Sigmoid colon (tissue), 7 donors: ENCODE data around the gene PSD4. TPM values are rescaled to one million over a fixed set of nuclear protein-coding genes. Genes with fewer than 3 reads are reported as not detected.

ENCODE experiments used
- DNase-seq: peaks from one replicate; pipeline ENCODE4 v3.0.0-alpha.2; 2019
- H3K27ac ChIP-seq, 4 donors: fragments of 200-600 bp; sonication (generic); one replicate each; pipeline ENCODE4 v1.5.1; 2016 to 2019; ENCODE audit warnings: mild to moderate bottlenecking in 1 of 4
- H3K27me3 ChIP-seq, 3 donors: fragments of 200-600 bp; sonication (generic); one replicate each; pipeline ENCODE4 v1.5.1; 2019; ENCODE audit warnings: mild to moderate bottlenecking in 1 of 3
- H3K36me3 ChIP-seq, 4 donors: fragments of 200-600 bp; sonication (generic); one replicate each; pipeline ENCODE4 v1.5.1; 2016 to 2019
- H3K4me1 ChIP-seq, 4 donors: fragments of 200-600 bp; sonication (generic); one replicate each; pipeline ENCODE4 v1.5.1; 2017 to 2019
- H3K4me3 ChIP-seq, 4 donors: fragments of 200-600 bp; sonication (generic); one replicate each; pipeline ENCODE4 v1.5.1; 2017 to 2019; ENCODE audit warnings: mild to moderate bottlenecking in 2 of 4, moderate library complexity in 1 of 4
- H3K9me3 ChIP-seq, 4 donors: fragments of 200-600 bp in 3 of 4; sonication (generic) in 3 of 4; one replicate each; pipeline versions ENCODE4 v1.5.1 to v1.6.1; 2013 to 2019
- EP300 ChIP-seq, 4 donors: sonication (generic); formaldehyde crosslinking; IDR thresholded peaks; one replicate each; pipeline ENCODE4 v1.6.1; 2017; ENCODE audit warnings: antibody characterized with exemption in 4 of 4
- POLR2A ChIP-seq, 2 donors: fragments of 450-650 bp; IDR thresholded peaks; one replicate each; pipeline ENCODE4 v1.6.1; 2016; ENCODE audit warnings: antibody characterized with exemption in 2 of 2, mild to moderate bottlenecking in 2 of 2, moderate library complexity in 2 of 2
- POLR2AphosphoS5 ChIP-seq, 4 donors: sonication (generic); formaldehyde crosslinking; IDR thresholded peaks; one replicate each; pipeline ENCODE4 v1.6.1; 2017; ENCODE audit warnings: antibody characterized with exemption in 4 of 4
- WGBS, 2 donors: extraction: QIAGEN DNeasy Blood & Tissue Kit; methylation state at CpG; one replicate each; pipeline ENCODE4 v1.1.7; 2013; 5-methylcytosine and 5-hydroxymethylcytosine counted together
- intact Hi-C: fragments of 100-400 bp; cut with DNase I; formaldehyde crosslinking; loops from one replicate; pipeline ENCODE4 v1.15.1; 2023
- polyA plus RNA-seq, 3 donors: library from polyadenylated mRNA; stranded (reverse); fragments of 200-250 nt; gene quantifications; one replicate each; pipeline ENCODE4 v1.2.3, GENCODE V29; 2013
- total RNA-seq, 4 donors: library from RNA; depleted of rRNA; stranded (reverse); fragments of >200 nt; gene quantifications; one replicate each; pipeline ENCODE4 v1.1.0, GENCODE V29; 2016
- TF ChIP-seq, protein P1 (sequence below), 4 experiments: fragments of 450-650 bp in 3 of 4; fragments of 200-600 bp in 1 of 4; IDR thresholded peaks; one replicate each; pipeline ENCODE4 v1.5.1; 2016 to 2019; ENCODE audit warnings: antibody characterized with exemption in 4 of 4, mild to moderate bottlenecking in 3 of 4, moderate library complexity in 2 of 4
- donor health status: healthy with polysubstance abuse.
- donor health status: Bipolar disorder and iron deficiency.
- donor health status: healthy.

PSD4 gene
- total and polyA plus RNA-seq, 7 donors: 1.4 to 51.6 (median 6.6) TPM

DNA sequence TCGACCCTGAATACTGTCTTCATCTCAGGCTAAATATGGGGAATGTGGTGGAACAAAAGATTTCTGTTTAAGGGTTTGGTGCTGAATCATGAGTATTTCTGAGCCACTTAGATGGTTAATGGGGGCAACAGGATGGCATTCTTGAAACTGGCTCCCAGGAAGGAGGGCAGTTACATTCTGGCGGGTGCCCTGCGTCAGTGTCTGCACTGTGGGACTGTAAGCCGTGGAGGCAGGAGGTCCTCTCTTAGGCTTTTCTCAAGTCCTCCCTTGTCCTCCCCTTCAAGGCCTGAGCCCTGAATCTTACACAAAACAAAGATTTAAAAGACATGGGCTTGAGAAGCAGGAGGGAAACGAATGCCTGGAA, 45.7 kb downstream of the PSD4 start:
- H3K9me3 ChIP-seq: no peaks in the 10 kb centered on the region
- no peaks in the 10 kb centered on the region for H3K27me3 ChIP-seq
- TF ChIP-seq EP300 (IDR thresholded peaks at IDR 0.05): no peak
- TF ChIP-seq, protein P1, sequence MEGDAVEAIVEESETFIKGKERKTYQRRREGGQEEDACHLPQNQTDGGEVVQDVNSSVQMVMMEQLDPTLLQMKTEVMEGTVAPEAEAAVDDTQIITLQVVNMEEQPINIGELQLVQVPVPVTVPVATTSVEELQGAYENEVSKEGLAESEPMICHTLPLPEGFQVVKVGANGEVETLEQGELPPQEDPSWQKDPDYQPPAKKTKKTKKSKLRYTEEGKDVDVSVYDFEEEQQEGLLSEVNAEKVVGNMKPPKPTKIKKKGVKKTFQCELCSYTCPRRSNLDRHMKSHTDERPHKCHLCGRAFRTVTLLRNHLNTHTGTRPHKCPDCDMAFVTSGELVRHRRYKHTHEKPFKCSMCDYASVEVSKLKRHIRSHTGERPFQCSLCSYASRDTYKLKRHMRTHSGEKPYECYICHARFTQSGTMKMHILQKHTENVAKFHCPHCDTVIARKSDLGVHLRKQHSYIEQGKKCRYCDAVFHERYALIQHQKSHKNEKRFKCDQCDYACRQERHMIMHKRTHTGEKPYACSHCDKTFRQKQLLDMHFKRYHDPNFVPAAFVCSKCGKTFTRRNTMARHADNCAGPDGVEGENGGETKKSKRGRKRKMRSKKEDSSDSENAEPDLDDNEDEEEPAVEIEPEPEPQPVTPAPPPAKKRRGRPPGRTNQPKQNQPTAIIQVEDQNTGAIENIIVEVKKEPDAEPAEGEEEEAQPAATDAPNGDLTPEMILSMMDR (IDR thresholded peaks at IDR 0.05): no peak
- TF ChIP-seq POLR2A (IDR thresholded peaks at IDR 0.05): no peak
- TF ChIP-seq POLR2AphosphoS5 (IDR thresholded peaks at IDR 0.05): no peak
- WGBS, 2 donors: 79 to 82% methylated on average over 5 of the region's 5 CpGs
- no peak for DNase-seq
- peak overlapping the region in 1 of 4 donors; percentile 32 for H3K27ac ChIP-seq
- peaks cover 0 to 21% (median 4%) of the 10 kb centered on the region in 4 donors for H3K4me1 ChIP-seq
- intact Hi-C loops: no loop called here
- no peaks in the 10 kb centered on the region for H3K36me3 ChIP-seq
- H3K4me3 ChIP-seq: no peak overlapping the region

DNA sequence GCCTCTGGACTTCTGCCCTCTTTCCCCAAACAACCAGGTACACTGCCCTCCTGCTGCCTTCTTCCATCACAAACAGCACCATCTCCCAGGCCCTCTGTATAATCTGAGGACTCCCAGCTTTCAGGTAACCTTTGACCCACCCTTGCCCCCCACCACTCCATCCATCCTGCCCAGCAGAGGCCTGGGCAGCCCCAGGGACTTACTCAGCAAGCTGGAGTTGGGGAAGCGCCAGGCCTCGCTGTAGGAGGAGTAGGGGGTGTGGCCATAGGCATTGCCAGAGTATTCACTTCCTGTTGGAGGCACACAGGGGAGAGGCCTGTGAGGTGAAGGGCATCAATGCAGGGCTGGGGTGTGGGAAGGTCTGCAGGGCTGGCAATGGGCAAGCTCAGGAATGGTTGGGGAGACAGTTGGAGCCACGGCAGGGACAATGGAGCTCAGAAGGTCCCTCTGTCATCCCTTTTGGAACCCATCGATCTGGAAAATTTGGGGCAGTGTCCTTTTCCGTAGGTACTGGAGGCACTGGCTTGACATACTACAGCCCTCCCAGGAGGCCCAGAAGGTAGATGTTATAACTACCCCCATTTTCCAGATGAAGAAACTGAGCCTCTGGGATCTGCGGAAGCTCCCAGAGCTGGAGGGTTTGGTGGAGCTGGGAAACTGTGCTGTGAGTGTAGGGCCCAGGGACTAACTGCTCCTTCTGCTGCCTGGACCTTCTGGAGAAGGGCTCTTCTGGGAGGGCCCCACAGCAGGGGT, 46.3 kb downstream of the PSD4 start:
- no peak overlapping the region for H3K4me3 ChIP-seq
- TF ChIP-seq EP300 (IDR thresholded peaks at IDR 0.05) (no peak), POLR2AphosphoS5 (IDR thresholded peaks at IDR 0.05) (no peak), POLR2A (IDR thresholded peaks at IDR 0.05) (peak in 1 of 2 donors; percentile 25)
- TF ChIP-seq, protein P1 (IDR thresholded peaks at IDR 0.05): no peak
- H3K9me3 ChIP-seq: no peaks in the 10 kb centered on the region
- DNase-seq: peak; percentile 83
- intact Hi-C loops: no loop called here
- H3K27ac ChIP-seq: peak overlapping the region in 1 of 4 donors; percentile 45
- no peaks in the 10 kb centered on the region for H3K27me3 ChIP-seq
- H3K36me3 ChIP-seq: no peaks in the 10 kb centered on the region
- WGBS, 2 donors: 69 to 80% methylated on average over 6 of the region's 6 CpGs
- peaks cover 0 to 21% (median 4%) of the 10 kb centered on the region in 4 donors for H3K4me1 ChIP-seq

DNA sequence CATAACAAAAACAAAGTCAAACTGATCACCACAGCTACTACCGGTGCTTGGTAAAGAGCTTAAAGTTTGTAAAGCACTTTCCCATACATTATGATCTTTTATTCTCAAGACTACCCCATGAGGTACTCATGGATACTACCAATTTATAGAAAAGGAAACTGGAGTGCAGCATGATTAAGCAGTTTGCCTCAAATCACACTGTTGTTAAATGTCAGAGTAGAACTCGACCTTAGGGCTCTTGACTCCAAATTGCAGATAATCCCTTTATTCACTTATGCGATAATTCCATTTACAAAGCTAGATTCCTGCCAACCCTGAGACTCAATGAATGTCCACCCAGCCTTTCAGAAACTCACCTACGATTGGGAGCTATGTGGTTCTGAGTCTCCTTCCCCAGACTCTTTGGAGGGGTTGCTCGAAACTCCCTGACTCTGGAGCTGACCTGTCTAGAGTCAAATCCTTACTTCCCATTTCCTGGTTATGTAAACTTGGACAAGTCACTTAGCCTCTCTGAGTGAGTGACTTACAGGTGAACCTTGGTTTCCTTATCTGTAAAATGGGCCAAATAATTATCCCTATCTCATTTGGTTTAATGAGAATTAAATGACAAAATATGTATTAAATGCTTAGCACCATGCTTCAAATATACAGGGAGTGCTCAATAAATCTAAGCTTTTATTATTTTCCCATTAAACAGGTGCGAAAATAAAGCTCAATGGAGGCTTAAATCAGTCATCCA, 47.4 kb downstream of the PSD4 start:
- no peak for DNase-seq

DNA sequence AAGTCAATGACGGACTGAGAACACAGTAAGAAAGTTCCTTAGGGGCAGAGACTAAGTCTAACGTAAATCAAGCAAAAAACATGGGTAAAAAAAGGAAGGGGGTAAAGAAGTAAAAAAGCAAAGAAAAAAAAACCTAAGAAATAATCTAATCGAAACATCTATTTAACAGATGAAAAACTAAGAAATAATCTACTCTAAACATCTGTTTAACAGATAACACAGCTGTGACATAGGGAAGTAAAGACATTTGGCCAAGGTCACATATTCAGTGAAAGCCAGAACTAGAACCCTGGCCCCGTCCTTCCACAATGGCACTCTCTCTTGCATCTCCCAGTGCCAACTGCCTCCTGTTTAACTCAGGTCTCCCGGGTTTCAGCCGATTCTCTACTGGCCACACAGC, 48.1 kb downstream of the PSD4 start:
- 84 to 85% methylated on average over 6 of the region's 6 CpGs for WGBS, 2 donors
- no peaks in the 10 kb centered on the region for H3K36me3 ChIP-seq
- no peak overlapping the region for H3K27ac ChIP-seq
- peaks cover 0 to 21% (median 4%) of the 10 kb centered on the region in 4 donors for H3K4me1 ChIP-seq
- intact Hi-C loops: no loop called here
- H3K9me3 ChIP-seq: no peaks in the 10 kb centered on the region
- H3K27me3 ChIP-seq: no peaks in the 10 kb centered on the region
- TF ChIP-seq POLR2AphosphoS5 (IDR thresholded peaks at IDR 0.05) (no peak), EP300 (IDR thresholded peaks at IDR 0.05) (no peak), POLR2A (IDR thresholded peaks at IDR 0.05) (no peak)
- no peak for DNase-seq
- no peak overlapping the region for H3K4me3 ChIP-seq

More for the DNA sequence above, 47.4 kb downstream of the PSD4 start:
- H3K4me3 ChIP-seq: no peak overlapping the region
- no peaks in the 10 kb centered on the region for H3K36me3 ChIP-seq
- TF ChIP-seq POLR2AphosphoS5 (IDR thresholded peaks at IDR 0.05): no peak
- TF ChIP-seq EP300 (IDR thresholded peaks at IDR 0.05): no peak
- no peak for TF ChIP-seq POLR2A (IDR thresholded peaks at IDR 0.05)
- TF ChIP-seq, protein P1 (IDR thresholded peaks at IDR 0.05): no peak
- 83 to 88% methylated on average over 6 of the region's 6 CpGs for WGBS, 2 donors
- H3K27me3 ChIP-seq: no peaks in the 10 kb centered on the region
- H3K9me3 ChIP-seq: no peaks in the 10 kb centered on the region
- H3K27ac ChIP-seq: no peak overlapping the region
- intact Hi-C loops: no loop called here
- H3K4me1 ChIP-seq: peaks cover 0 to 21% (median 4%) of the 10 kb centered on the region in 4 donors

DNA sequence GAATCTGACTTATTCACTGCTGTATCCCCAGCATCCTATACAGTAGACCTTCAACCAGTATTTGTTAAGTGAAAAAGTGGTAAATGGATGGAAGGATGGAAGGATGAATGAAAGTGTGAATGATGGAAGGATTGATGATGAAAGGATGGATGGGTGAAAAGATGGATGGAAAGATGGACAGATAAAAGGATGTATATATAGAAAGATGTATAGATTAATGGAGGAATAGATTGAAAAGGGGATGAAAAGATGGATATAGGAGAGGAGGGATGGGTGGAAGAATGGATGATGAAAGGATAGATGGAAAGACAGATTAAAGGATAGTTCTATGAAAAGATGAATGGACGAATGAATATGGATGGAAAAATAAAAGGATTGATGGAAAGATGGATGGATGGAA, 50.0 kb downstream of the PSD4 start:
- WGBS, 2 donors: 91 to 100% methylated on average over 1 of the region's 1 CpG
- H3K4me1 ChIP-seq: peaks cover 0 to 12% (median 0%) of the 10 kb centered on the region in 4 donors
- no peaks in the 10 kb centered on the region for H3K9me3 ChIP-seq
- TF ChIP-seq, protein P1 (IDR thresholded peaks at IDR 0.05): no peak
- TF ChIP-seq POLR2AphosphoS5 (IDR thresholded peaks at IDR 0.05): no peak
- no peak for TF ChIP-seq EP300 (IDR thresholded peaks at IDR 0.05)
- no peak for TF ChIP-seq POLR2A (IDR thresholded peaks at IDR 0.05)
- H3K36me3 ChIP-seq: no peaks in the 10 kb centered on the region
- intact Hi-C loops: no loop called here
- no peaks in the 10 kb centered on the region for H3K27me3 ChIP-seq
- no peak overlapping the region for H3K4me3 ChIP-seq
- no peak overlapping the region for H3K27ac ChIP-seq
- no peak for DNase-seq
